HG02973 (cell line): ENCODE measurements around the gene METTL25B.
A peak's percentile ranks its signal among the peaks of the same experiment; 100 is the strongest.

Experiments
- ATAC-seq: cut with Tn5 transposase; IDR thresholded peaks from one replicate; pipeline ENCODE4 v1.9.1; 2021; ENCODE audit warnings: moderate library complexity; ENCODE audit not compliant: unreplicated experiment

METTL25B gene

GRCh38 chr1:156725683-156726280 lies 2.5 kb upstream of the METTL25B start:
- no peak for ATAC-seq

GRCh38 chr1:156726549-156727226 lies 1.6 kb upstream of the METTL25B start:
- ATAC-seq = no peak

GRCh38 chr1:156727492-156727891 lies 777 bp upstream of the METTL25B start:
- no peak for ATAC-seq

GRCh38 chr1:156728599-156729462 lies 562 bp downstream of the METTL25B start, which contains the start of gene ISG20L2:
TSS of gene ISG20L2 (minus strand) at chr1:156728766. CDS start at chr1:156727652, 1,114 bp downstream.
- ATAC-seq = peak; percentile 82

- no peak for ATAC-seq
Observed at GRCh38 chr1:156733989-156734584, 5.8 kb downstream of the METTL25B start.

- no peak for ATAC-seq
Observed at GRCh38 chr1:156738407-156738806, 10.1 kb downstream of the METTL25B start.

- no peak for ATAC-seq
Observed at GRCh38 chr1:156738916-156739315, 10.6 kb downstream of the METTL25B start.

- peak; percentile 1 for ATAC-seq
Observed at GRCh38 chr1:156740237-156740740, 12.0 kb downstream of the METTL25B start.

- peak; percentile 65 for ATAC-seq
Observed at GRCh38 chr1:156740741-156741480, 12.6 kb downstream of the METTL25B start, which contains the start of gene MRPL24. TSS of gene MRPL24 (minus strand) at chr1:156741088. CDS start at chr1:156738704, 2,384 bp downstream.

GRCh38 chr1:156741481-156741983 lies 13.3 kb downstream of the METTL25B start:
- ATAC-seq = no peak

- ATAC-seq = no peak
Observed at GRCh38 chr1:156742017-156742416, 13.7 kb downstream of the METTL25B start.

GRCh38 chr1:156742801-156743200 lies 14.5 kb downstream of the METTL25B start:
- no peak for ATAC-seq

- ATAC-seq = no peak
Observed at GRCh38 chr1:156743367-156744302, 15.4 kb downstream of the METTL25B start.

GRCh38 chr1:156744344-156744743 lies 16.1 kb downstream of the METTL25B start:
- no peak for ATAC-seq

- no peak for ATAC-seq
Observed at GRCh38 chr1:156744786-156745419, 16.6 kb downstream of the METTL25B start.

GRCh38 chr1:156745881-156746280 lies 17.6 kb downstream of the METTL25B start:
- no peak for ATAC-seq

GRCh38 chr1:156746406-156746727 lies 18.1 kb downstream of the METTL25B start:
- ATAC-seq = no peak
